Smooth muscle cell (in vitro differentiated cells): ENCODE data around the gene SIN3B. TPM values are rescaled to one million over a fixed set of nuclear protein-coding genes. Genes with fewer than 3 reads are reported as not detected.

Source experiments
- DNase-seq: peaks from one replicate; lab custom pipeline; 2025; ENCODE audit not compliant: unreplicated experiment; lab: John Stamatoyannopoulos, UW
- H2AFZ ChIP-seq: fragments of 200-600 bp; sonication (generic); 2 replicates; pipeline ENCODE4 v1.6.0; 2016; ENCODE audit warnings: antibody characterized with exemption, low read depth, mild to moderate bottlenecking
- H3F3A ChIP-seq: fragments of 200-600 bp; sonication (generic); 2 replicates; pipeline ENCODE4 v1.6.0; 2017; ENCODE audit warnings: antibody characterized with exemption, low read depth
- H3K27ac ChIP-seq: fragments of 200-600 bp; sonication (generic); 2 replicates; pipeline ENCODE4 v1.5.1; 2016; ENCODE audit warnings: low read depth, mild to moderate bottlenecking
- H3K27me3 ChIP-seq: fragments of 200-600 bp; sonication (generic); 2 replicates; pipeline ENCODE4 v1.6.1; 2016; ENCODE audit warnings: low read depth, mild to moderate bottlenecking
- H3K36me3 ChIP-seq: fragments of 200-600 bp; sonication (generic); 2 replicates; pipeline ENCODE4 v1.5.1; 2016; ENCODE audit warnings: low read depth
- H3K4me1 ChIP-seq: fragments of 200-600 bp; sonication (generic); 2 replicates; pipeline ENCODE4 v1.5.1; 2016; ENCODE audit warnings: low read depth
- H3K4me2 ChIP-seq: fragments of 200-600 bp; sonication (generic); 2 replicates; pipeline ENCODE4 v1.6.0; 2016; ENCODE audit warnings: mild to moderate bottlenecking
- H3K4me3 ChIP-seq: fragments of 200-600 bp; sonication (generic); 2 replicates; pipeline ENCODE4 v1.5.1; 2016; ENCODE audit warnings: mild to moderate bottlenecking
- H3K79me2 ChIP-seq: fragments of 200-600 bp; sonication (generic); 2 replicates; pipeline ENCODE4 v1.6.0; 2016; ENCODE audit warnings: low read depth, mild to moderate bottlenecking
- H3K9ac ChIP-seq: fragments of 200-600 bp; sonication (generic); 2 replicates; pipeline ENCODE4 v1.6.0; 2016; ENCODE audit warnings: low read depth
- H3K9me3 ChIP-seq: fragments of 200-600 bp; sonication (generic); replicated peaks from 2 replicates; pipeline ENCODE4 v1.5.1; 2016; ENCODE audit warnings: low read depth
- H4K20me1 ChIP-seq: fragments of 200-600 bp; sonication (generic); 2 replicates; pipeline ENCODE4 v1.6.0; 2016; ENCODE audit warnings: low read depth
- WGBS: methylation state at CpG from one replicate; pipeline ENCODE4 v1.1.7; 2016; ENCODE audit warnings: low lambda C conversion rate; 5-methylcytosine and 5-hydroxymethylcytosine counted together
- polyA plus RNA-seq: library from polyadenylated mRNA; unstranded; fragments of >200 nt; fragmentation: Nextera tagmentation; extraction: Ambion mirVana; gene quantifications from 2 replicates; pipeline ENCODE4 v1.2.1, GENCODE V29; 2016
- total RNA-seq: library from RNA; depleted of rRNA; stranded (reverse); fragments of >200 nt; gene quantifications from 2 replicates; pipeline ENCODE4 v1.2.3, GENCODE V29; 2014
- TF ChIP-seq, protein P1 (sequence below): fragments of 200-600 bp; sonication (generic); IDR thresholded peaks from 2 replicates; pipeline ENCODE4 v1.5.1; 2017; ENCODE audit warnings: borderline replicate concordance, mild to moderate bottlenecking, antibody characterized with exemption; ENCODE audit not compliant: insufficient read depth, poor library complexity, severe bottlenecking

The SIN3B gene
- total and polyA plus RNA-seq, 2 experiments from 2014 or later: 16.5 to 25.1 TPM

GRCh38 chr19:16861834-16862233 is 32.6 kb downstream of the SIN3B start:
- no peak for DNase-seq
- TF ChIP-seq, protein P1, sequence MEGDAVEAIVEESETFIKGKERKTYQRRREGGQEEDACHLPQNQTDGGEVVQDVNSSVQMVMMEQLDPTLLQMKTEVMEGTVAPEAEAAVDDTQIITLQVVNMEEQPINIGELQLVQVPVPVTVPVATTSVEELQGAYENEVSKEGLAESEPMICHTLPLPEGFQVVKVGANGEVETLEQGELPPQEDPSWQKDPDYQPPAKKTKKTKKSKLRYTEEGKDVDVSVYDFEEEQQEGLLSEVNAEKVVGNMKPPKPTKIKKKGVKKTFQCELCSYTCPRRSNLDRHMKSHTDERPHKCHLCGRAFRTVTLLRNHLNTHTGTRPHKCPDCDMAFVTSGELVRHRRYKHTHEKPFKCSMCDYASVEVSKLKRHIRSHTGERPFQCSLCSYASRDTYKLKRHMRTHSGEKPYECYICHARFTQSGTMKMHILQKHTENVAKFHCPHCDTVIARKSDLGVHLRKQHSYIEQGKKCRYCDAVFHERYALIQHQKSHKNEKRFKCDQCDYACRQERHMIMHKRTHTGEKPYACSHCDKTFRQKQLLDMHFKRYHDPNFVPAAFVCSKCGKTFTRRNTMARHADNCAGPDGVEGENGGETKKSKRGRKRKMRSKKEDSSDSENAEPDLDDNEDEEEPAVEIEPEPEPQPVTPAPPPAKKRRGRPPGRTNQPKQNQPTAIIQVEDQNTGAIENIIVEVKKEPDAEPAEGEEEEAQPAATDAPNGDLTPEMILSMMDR: no peak
- H2AFZ ChIP-seq: no peak overlapping the region
- no peaks in the 10 kb centered on the region for H3K36me3 ChIP-seq
- no peaks in the 10 kb centered on the region for H3K9me3 ChIP-seq
- no peak overlapping the region for H3K4me3 ChIP-seq
- H3K27ac ChIP-seq: no peak overlapping the region
- WGBS: 78% methylated on average over 5 of the region's 5 CpGs
- no peaks in the 10 kb centered on the region for H3K4me1 ChIP-seq
- no peak overlapping the region for H3K4me2 ChIP-seq
- no peaks in the 10 kb centered on the region for H4K20me1 ChIP-seq
- no peak overlapping the region for H3K9ac ChIP-seq
- H3K79me2 ChIP-seq: no peaks in the 10 kb centered on the region
- no peaks in the 10 kb centered on the region for H3K27me3 ChIP-seq
- no peaks in the 10 kb centered on the region for H3F3A ChIP-seq

DNA sequence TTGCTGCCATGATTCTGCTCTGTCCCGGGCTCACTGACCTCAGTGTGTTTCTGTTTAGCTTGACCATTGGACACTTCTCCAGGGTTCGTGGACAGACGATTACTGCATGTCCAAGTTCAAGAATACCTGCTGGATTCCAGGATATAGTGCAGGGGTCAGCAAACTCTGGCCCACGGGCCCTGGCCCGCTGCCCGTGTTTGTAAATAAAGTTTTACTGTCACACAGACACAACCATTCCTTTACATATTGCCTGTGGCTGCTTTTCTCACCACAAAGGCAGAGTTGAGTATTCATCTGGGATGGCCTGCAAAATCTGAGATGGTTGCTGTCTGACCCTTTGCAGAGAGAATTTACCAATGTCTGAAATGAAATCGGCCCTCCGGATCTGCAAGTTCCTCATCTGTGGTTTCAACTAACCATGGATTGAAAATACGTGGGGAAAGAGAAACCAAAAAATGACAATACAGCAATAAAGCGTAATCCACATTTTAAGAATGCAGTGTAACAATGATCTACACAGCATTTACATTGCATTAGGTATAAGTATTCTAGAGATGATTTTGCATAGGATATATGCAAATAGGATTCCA is 33.7 kb downstream of the SIN3B start:
- DNase-seq: no peak
- H3K27ac ChIP-seq: no peak overlapping the region
- no peaks in the 10 kb centered on the region for H3K4me1 ChIP-seq
- no peak overlapping the region for H3K4me3 ChIP-seq
- 98% methylated on average over 10 of the region's 10 CpGs for WGBS
- H3K27me3 ChIP-seq: no peaks in the 10 kb centered on the region
- no peak overlapping the region for H2AFZ ChIP-seq
- no peaks in the 10 kb centered on the region for H3K36me3 ChIP-seq
- no peak overlapping the region for H3K4me2 ChIP-seq
- H3K9ac ChIP-seq: no peak overlapping the region
- H3K79me2 ChIP-seq: no peaks in the 10 kb centered on the region
- TF ChIP-seq, protein P1: no peak
- no peaks in the 10 kb centered on the region for H3K9me3 ChIP-seq
- H3F3A ChIP-seq: no peaks in the 10 kb centered on the region
- no peaks in the 10 kb centered on the region for H4K20me1 ChIP-seq

GRCh38 chr19:16867211-16867610 is 38.0 kb downstream of the SIN3B start:
- WGBS: 97% methylated on average over 10 of the region's 10 CpGs

More at GRCh38 chr19:16867211-16867610, 38.0 kb downstream of the SIN3B start:
- H4K20me1 ChIP-seq: no peaks in the 10 kb centered on the region
- no peak overlapping the region for H3K4me2 ChIP-seq
- peaks cover 5% of the 10 kb centered on the region for H3K36me3 ChIP-seq
- no peak overlapping the region for H3K4me3 ChIP-seq
- no peak overlapping the region for H3K9ac ChIP-seq
- no peak overlapping the region for H2AFZ ChIP-seq
- no peaks in the 10 kb centered on the region for H3K4me1 ChIP-seq
- H3K27me3 ChIP-seq: no peaks in the 10 kb centered on the region
- H3F3A ChIP-seq: no peaks in the 10 kb centered on the region
- no peak for DNase-seq
- no peaks in the 10 kb centered on the region for H3K9me3 ChIP-seq
- peaks cover 4% of the 10 kb centered on the region for H3K79me2 ChIP-seq
- TF ChIP-seq, protein P1: no peak
- H3K27ac ChIP-seq: no peak overlapping the region
